Tibial artery (tissue), 4 donors: Measurements from ENCODE around the gene WBP2NL.

ENCODE experiments used
- DNase-seq, 2 donors: peaks; one replicate each; pipeline ENCODE4 v3.0.0-alpha.2; 2019
- H3K27ac ChIP-seq, 2 donors: fragments of 200-600 bp; sonication (generic) in 1 of 2; 1 replicate in 1 of 2; 2 replicates in 1 of 2; pipeline ENCODE4 v1.5.1; 2018 to 2019; ENCODE audit warnings: mild to moderate bottlenecking in 1 of 2
- H3K27me3 ChIP-seq, 2 donors: fragments of 200-600 bp; sonication (generic) in 1 of 2; one replicate each; pipeline versions ENCODE4 v1.5.1 to v1.6.0; 2016 to 2019
- H3K36me3 ChIP-seq, 3 donors: fragments of 200-600 bp; sonication (generic) in 2 of 3; one replicate each; pipeline ENCODE4 v1.5.1; 2016 to 2019; ENCODE audit warnings: mild to moderate bottlenecking in 2 of 3
- H3K4me1 ChIP-seq, 4 donors: fragments of 200-600 bp; sonication (generic) in 2 of 4; 1 replicate in 3 of 4; 2 replicates in 1 of 4; pipeline ENCODE4 v1.5.1; 2016 to 2019
- H3K4me3 ChIP-seq, 2 donors: fragments of 200-600 bp; sonication (generic) in 1 of 2; 1 replicate in 1 of 2; 2 replicates in 1 of 2; pipeline ENCODE4 v1.5.1; 2018 to 2019; ENCODE audit warnings: mild to moderate bottlenecking in 2 of 2
- H3K9me3 ChIP-seq, 3 donors: fragments of 200-600 bp; sonication (generic) in 1 of 3; one replicate each; pipeline ENCODE4 v1.5.1; 2016 to 2019
- intact Hi-C: fragments of 100-400 bp; cut with DNase I; formaldehyde crosslinking; loops from one replicate; pipeline ENCODE4 v1.15.0; 2023; ENCODE audit warnings: low total_unique reads
- TF ChIP-seq, protein P1 (sequence below), 2 experiments: fragments of 200-600 bp in 1 of 2; fragments of 450-650 bp in 1 of 2; IDR thresholded peaks; one replicate each; pipeline ENCODE4 v1.5.1; 2017 to 2019; ENCODE audit warnings: antibody characterized with exemption in 2 of 2, mild to moderate bottlenecking in 1 of 2, moderate library complexity in 1 of 2

The WBP2NL gene

GRCh38 chr22:41968601-41969000 is 30.0 kb upstream of the WBP2NL start:
- DNase-seq = no peak
- Histone ChIP-seq H3K36me3 (no peaks in the 10 kb centered on the region), H3K27ac (no peak overlapping the region), H3K9me3 (no peaks in the 10 kb centered on the region), H3K4me3 (no peak overlapping the region), H3K27me3 (peaks cover 0 to 51% of the 10 kb centered on the region in 2 donors), H3K4me1 (no peaks in the 10 kb centered on the region)
- intact Hi-C loops = no loop called here
- TF ChIP-seq, protein P1, sequence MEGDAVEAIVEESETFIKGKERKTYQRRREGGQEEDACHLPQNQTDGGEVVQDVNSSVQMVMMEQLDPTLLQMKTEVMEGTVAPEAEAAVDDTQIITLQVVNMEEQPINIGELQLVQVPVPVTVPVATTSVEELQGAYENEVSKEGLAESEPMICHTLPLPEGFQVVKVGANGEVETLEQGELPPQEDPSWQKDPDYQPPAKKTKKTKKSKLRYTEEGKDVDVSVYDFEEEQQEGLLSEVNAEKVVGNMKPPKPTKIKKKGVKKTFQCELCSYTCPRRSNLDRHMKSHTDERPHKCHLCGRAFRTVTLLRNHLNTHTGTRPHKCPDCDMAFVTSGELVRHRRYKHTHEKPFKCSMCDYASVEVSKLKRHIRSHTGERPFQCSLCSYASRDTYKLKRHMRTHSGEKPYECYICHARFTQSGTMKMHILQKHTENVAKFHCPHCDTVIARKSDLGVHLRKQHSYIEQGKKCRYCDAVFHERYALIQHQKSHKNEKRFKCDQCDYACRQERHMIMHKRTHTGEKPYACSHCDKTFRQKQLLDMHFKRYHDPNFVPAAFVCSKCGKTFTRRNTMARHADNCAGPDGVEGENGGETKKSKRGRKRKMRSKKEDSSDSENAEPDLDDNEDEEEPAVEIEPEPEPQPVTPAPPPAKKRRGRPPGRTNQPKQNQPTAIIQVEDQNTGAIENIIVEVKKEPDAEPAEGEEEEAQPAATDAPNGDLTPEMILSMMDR (IDR thresholded peaks at IDR 0.05) = no peak

DNA sequence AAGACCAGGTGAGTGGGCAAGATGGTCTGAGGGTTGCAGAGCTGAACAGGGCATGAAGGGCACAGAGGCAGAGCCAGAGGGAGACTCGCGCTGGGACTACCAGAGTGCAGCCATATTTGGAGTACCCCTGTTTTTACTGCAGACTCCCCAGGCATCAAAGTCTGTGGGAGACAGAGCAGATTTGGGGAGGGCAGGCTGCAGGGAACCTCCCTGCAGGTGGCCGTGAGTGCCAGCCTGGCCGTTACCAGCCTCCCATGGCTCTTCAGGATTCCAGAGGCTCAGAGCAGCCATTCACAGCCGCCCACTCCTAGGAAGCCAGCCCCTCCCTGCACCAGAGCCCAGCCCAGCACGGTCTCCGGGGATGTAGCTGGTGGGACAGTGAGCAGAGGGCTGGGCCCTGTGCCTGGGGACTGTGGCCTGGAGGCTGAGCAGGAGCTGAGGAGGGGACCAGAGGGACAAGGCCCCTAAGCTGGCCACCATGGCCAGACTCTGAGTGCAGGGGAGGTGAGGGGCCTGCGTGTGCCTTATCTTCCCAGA is 29.4 kb upstream of the WBP2NL start, which contains the start of gene SEPTIN3:
TSS of gene SEPTIN3 (plus strand) at position 334 of the 537 bp plus-strand sequence. CDS start 2,050 bp downstream, outside the sequence.
- peaks cover 0 to 57% of the 10 kb centered on the region in 2 donors for H3K27me3 ChIP-seq
- no peak within 1 kb of the TSS for H3K4me3 ChIP-seq
- no peaks in the 10 kb centered on the region for H3K4me1 ChIP-seq
- H3K9me3 ChIP-seq = no peaks in the 10 kb centered on the region
- TF ChIP-seq, protein P1 (IDR thresholded peaks at IDR 0.05) = no peak
- H3K36me3 ChIP-seq = no peaks in the 10 kb centered on the region
- no peak for DNase-seq
- no peak within 1 kb of the TSS for H3K27ac ChIP-seq
- intact Hi-C loops = no loop called here

GRCh38 chr22:41970601-41971000 is 28.0 kb upstream of the WBP2NL start:
- intact Hi-C loops = no loop called here
- TF ChIP-seq, protein P1 (IDR thresholded peaks at IDR 0.05) = no peak
- DNase-seq = no peak
- Histone ChIP-seq H3K9me3 (no peaks in the 10 kb centered on the region), H3K4me3 (no peak overlapping the region), H3K4me1 (no peaks in the 10 kb centered on the region), H3K27ac (no peak overlapping the region), H3K36me3 (no peaks in the 10 kb centered on the region), H3K27me3 (peaks cover 0 to 65% of the 10 kb centered on the region in 2 donors)

- Histone ChIP-seq H3K27me3 (peaks cover 0 to 73% of the 10 kb centered on the region in 2 donors), H3K4me1 (peaks cover 0 to 6% (median 3%) of the 10 kb centered on the region in 4 donors), H3K9me3 (no peaks in the 10 kb centered on the region), H3K27ac (no peak overlapping the region), H3K4me3 (no peak overlapping the region), H3K36me3 (no peaks in the 10 kb centered on the region)
- TF ChIP-seq, protein P1 (IDR thresholded peaks at IDR 0.05) = no peak
- intact Hi-C loops = no loop called here
- DNase-seq = no peak
Observed at GRCh38 chr22:41971431-41971830, 27.2 kb upstream of the WBP2NL start.

GRCh38 chr22:41974691-41975290 is 23.8 kb upstream of the WBP2NL start:
- intact Hi-C loops = no loop called here
- peaks cover 0 to 84% of the 10 kb centered on the region in 2 donors for H3K27me3 ChIP-seq

More at GRCh38 chr22:41974691-41975290, 23.8 kb upstream of the WBP2NL start:
- H3K36me3 ChIP-seq = no peaks in the 10 kb centered on the region
- H3K4me1 ChIP-seq = peaks cover 0 to 14% (median 11%) of the 10 kb centered on the region in 4 donors
- no peak overlapping the region for H3K27ac ChIP-seq
- H3K4me3 ChIP-seq = no peak overlapping the region
- no peak for DNase-seq
- TF ChIP-seq, protein P1 (IDR thresholded peaks at IDR 0.05) = no peak
- no peaks in the 10 kb centered on the region for H3K9me3 ChIP-seq
